Posterior vena cava (tissue), 2 donors: ENCODE data around the gene TMOD4. TPM values are rescaled to one million over a fixed set of nuclear protein-coding genes. Genes with fewer than 3 reads are reported as not detected.

ENCODE experiments used
- DNase-seq: peaks from one replicate; pipeline ENCODE4 v3.0.0-alpha.2; 2020; ENCODE audit warnings: low spot score
- intact Hi-C, 2 donors: fragments of 100-400 bp; cut with DNase I; formaldehyde crosslinking; loops; one replicate each; pipeline versions ENCODE4 v1.14.1 to v1.14.2; 2022 to 2023
- total RNA-seq, 2 donors: library from RNA; stranded (reverse); fragmentation: NEBNext Ultra II Directional; extraction: Animal tissue kit (Norgen Biotek cat#: 25700); gene quantifications; one replicate each; pipeline ENCODE4 v1.2.1, GENCODE V29; 2021
- donor health status: DM: yes; HTN: yes; CAD: no.
- donor health status: DM: yes; HTN: yes; CAD: no.

The TMOD4 gene
- total RNA-seq, 2 donors from 2014 or later = 0.88 TPM; not detected in 1

DNA sequence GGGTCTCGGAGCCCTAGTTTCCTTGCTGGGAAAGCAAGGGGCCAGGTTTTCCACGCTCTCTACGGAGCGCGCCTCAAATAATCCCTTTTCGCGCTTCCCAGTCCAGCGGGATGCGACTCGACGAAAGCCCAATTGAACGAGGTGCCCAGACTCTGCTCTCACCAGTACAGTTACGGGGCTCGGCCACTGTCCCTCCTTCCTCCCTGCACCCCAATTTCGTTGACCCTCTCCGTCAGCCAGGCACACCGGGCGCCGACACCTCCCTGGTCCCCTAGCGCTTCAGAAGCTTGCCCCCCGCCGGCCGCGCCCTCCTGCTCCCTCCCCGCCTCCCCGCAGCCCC lies 29.7 kb downstream of the TMOD4 start:
- intact Hi-C loops = no loop called here
- DNase-seq = peak; percentile 77

DNA sequence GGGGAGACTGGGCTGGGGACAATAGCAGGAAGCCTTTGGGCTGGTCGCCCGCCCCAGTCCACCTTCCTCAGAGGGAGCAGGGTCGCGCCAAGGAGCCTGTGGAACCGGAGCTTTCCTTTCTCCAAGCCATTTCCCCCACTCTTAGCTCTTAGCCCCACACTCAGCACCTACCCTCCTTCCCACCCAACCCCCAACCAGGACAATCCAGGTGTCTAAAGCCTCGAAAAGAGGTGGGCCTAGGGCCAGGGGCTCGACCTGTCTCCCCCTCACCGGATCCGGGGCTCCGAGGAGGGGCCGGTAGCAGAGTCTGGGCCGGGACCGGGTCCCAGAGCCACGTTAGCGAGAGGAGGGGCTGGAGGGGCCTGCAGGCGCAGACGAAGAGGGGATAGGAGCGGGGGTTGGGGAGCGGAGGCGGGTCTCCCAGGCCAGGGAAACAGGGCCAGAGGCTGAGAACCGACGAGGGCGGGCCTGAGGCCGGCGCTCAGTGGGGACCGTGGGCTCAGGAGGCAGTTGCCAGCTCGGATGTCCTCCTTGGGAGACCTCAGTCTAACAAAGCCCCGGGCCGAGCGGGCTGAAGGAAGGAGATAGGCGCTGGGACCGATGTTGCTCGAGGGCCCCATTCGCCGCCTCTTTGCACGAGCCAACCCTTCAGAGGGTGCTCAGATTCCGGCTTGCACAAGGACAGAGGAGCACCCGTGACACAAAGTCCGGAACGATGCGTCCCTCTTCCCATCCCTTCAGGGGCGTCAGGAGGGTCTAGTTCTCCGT lies 30.3 kb downstream of the TMOD4 start:
- peak; percentile 87 for DNase-seq

GRCh38 chr1:151144474-151145303 lies 31.1 kb downstream of the TMOD4 start:
- intact Hi-C loops = loop anchor here in 1 of 2 donors (5.0 kb wide), 1 partner anchor 37 kb away; no protein-coding TSS in a partner anchor
- DNase-seq = peak; percentile 68

More for the DNA sequence above, 30.3 kb downstream of the TMOD4 start:
- intact Hi-C loops = no loop called here

- intact Hi-C loops = loop anchor here in 1 of 2 donors (5.0 kb wide), 1 partner anchor 37 kb away; no protein-coding TSS in a partner anchor
- peak; percentile 70 for DNase-seq
These were observed 31.8 kb downstream of the TMOD4 start for GRCh38 chr1:151143986-151144385.

GRCh38 chr1:151143057-151143435 lies 32.7 kb downstream of the TMOD4 start:
- intact Hi-C loops = loop anchor here in 1 of 2 donors (5.0 kb wide), 1 partner anchor 36 kb away; no protein-coding TSS in a partner anchor
- peak; percentile 50 for DNase-seq

- DNase-seq = peak; percentile 60
- intact Hi-C loops = loop anchor here in 1 of 2 donors (5.0 kb wide), 1 partner anchor 35 kb away; no protein-coding TSS in a partner anchor
These were observed 33.2 kb downstream of the TMOD4 start for GRCh38 chr1:151142411-151143056.

DNA sequence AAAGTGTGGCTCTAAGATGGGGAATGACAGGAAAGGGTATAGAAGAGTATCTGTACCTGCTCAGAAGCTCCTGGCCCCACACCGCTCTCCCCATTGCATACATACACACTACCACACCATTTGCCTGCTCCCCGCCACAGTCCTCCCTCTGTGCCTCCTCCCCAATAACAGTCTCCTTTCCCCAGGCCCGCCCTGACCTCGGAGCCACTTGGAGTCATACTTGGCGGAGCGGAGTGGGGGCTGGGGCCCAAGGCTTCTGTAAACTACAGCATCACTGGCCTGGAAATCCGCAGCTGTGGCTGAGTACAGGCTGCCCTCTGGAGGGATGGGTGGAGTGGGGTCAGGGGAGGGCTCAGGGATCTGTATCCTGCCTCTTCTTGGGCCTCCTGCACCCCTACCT lies 38.0 kb downstream of the TMOD4 start:
- intact Hi-C loops = no loop called here
- peak; percentile 72 for DNase-seq

DNA sequence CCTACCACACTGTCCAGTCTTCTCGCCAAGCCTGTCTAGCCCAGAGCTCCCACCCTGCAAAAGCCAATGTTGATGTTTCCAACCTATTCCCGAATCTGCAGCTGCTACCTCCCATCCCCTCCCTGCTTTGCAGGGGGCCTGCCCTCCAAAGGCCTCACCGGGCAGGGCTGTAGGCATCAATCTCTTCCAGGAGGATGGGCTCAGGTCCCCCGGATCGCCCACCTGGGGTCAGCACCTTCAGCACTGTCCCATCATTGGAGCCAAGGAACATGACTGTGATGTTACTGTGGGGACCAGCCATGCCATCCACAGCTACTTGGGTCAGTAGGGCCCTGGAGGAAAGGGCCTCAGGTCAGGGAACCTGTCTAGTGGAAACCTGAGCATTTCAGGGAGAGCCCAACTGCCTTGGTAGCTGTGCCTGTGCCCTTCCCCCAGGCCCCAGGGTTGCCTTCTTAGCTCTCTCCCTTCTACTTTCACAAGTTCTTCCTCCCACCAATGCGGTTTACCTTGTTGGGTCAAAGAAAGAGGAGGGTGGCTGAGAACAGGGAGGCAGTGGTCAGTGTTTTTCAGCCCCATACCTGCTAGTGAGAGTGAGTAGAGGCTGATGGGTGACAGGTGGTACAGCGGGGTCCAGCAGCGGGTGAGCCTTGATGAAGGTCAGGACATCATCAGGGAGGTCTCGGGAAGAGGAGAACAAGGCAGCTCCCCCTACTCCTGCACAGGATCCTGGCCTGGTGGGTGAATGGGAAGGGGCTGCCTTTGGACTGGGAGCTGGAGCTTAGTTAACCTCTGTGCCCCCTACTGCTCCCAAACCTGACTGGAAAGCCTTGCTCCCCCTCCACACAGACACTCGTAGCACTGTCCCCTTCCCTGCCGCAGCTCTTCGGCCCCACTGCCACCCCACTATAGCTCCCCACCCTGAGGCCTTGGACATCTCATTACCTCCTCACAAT lies 40.1 kb downstream of the TMOD4 start:
- peak; percentile 40 for DNase-seq
- intact Hi-C loops = no loop called here

- DNase-seq = peak; percentile 69
- intact Hi-C loops = no loop called here
These were observed 40.8 kb downstream of the TMOD4 start for GRCh38 chr1:151134991-151135390.

DNA sequence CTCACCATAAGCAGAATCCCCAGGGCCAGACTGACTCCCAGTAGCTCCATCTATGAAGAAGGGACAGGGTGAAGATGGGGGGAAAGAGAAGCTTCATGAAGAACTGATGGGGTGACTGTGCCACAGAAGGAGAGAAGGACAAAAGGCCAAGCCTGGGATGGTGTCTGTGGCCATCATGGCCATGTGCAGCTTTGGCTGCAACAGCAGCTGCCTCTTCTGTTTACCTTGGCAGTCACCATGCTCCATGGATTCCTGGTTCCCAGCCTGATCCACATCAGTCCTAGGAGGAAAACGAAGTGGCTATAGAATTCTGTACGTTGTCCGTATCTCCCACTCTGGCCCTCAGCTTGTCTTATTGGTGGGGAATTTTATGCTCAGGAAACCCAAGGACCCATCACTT lies 41.4 kb downstream of the TMOD4 start:
- no peak for DNase-seq
- intact Hi-C loops = no loop called here

- intact Hi-C loops = no loop called here
- DNase-seq = peak; percentile 60
These were observed 42.6 kb downstream of the TMOD4 start for GRCh38 chr1:151133018-151133806.

DNA sequence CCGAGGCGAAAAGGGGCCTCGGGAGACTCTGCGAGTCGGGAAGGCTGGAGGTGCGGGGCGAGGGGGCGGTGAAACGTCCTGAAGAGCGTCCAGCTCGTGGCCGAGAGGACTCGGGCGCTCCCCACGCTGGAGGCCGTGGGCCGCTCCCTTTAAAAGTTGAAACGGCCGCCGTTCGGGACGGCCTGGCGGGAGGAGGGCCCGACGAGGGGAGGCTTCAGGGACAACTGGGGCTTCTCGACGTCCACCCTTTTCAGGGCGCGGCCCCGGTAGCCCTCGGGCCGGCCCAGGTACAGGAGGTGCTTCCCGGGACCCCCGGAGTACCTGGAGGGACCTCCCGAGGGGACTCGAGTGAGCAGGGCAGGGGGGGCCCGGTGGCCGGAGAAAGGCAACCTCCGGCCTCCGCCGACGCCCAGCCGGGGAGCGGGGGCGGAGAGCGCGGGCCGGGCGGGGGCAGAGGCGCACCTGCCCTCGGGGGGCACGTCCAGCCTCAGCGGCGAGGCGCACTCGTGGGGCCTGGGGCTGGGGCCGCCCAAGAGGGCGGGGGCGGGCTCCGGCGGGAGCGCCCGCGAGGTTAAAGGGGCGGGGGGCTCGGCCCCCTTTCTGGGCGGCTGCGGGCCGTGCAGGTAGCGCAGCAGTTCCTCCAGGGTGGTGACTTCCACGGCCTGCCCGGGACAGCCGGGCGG lies 43.3 kb downstream of the TMOD4 start:
- DNase-seq = peak; percentile 48
- intact Hi-C loops = no loop called here

GRCh38 chr1:151131701-151132334 lies 44.0 kb downstream of the TMOD4 start:
- DNase-seq = peak; percentile 73

DNA sequence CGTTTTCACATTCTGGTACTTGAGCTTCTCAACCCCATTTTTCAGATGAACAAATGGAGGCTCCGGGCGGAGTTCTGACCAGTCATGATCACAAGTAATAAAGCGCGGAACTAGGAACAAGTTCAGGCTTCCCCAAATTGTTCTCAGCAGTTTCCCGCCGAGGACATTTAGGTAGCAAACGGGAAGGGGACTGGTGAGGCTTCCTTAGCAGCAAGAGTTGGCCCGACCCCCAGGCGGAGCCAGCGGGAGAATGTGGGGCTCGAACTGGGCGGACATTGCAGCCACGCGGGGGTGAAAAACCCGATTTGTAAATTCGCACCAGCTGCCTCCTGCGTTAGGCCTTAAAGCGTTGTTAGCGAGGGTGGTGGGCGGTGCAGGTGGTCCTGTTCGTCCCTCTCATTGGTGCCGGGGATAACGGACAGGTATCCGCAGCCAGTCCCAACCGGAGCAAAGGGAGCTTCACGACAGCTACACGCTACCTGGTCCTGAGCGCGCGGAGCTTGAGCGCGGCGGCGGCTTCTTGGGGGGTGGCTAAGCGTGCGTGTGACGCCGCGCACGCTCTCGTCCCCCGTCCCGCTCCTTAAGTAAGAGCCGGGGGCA lies 44.7 kb downstream of the TMOD4 start:
- DNase-seq = peak; percentile 95
- intact Hi-C loops = no loop called here

More at GRCh38 chr1:151131701-151132334, 44.0 kb downstream of the TMOD4 start:
- intact Hi-C loops = no loop called here

GRCh38 chr1:151128800-151129199 lies 47.0 kb downstream of the TMOD4 start:
- intact Hi-C loops = no loop called here

DNA sequence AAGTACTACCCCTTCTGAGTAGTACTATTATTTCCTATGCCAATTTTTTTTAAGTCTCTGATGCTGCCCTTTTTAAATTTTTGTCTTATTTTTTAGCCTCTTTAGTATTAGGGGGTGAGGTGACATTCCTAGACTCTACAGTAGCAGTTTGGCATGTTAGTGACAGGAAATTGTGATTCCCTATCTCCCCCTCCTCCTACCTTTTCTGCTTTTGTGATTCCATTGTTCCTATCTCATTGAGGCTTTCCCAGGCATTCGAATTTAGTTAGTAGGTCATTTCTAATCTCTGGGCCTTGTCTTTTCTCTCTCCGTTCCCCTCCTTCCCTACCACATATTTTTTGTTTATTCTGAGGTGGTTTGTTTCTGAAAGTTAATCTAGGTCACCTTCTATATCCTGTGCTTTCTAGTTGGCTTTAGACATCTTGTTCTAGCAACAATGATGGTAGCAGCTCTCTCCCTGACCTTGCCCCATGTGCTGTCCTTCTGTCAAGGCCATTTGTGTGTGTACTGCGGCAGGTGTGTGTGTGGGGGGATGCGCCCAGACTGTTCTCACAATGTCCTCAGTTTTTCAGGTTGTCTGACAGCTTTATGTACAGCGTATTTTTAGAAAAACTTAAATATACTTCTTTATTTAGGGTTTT lies 50.9 kb downstream of the TMOD4 start:
- intact Hi-C loops = no loop called here
- DNase-seq = no peak

More at GRCh38 chr1:151128800-151129199, 47.0 kb downstream of the TMOD4 start:
- peak; percentile 24 for DNase-seq
